ENCODE data around the gene MAGI1. TPM values are rescaled to one million over a fixed set of nuclear protein-coding genes. Genes with fewer than 3 reads are reported as not detected.

MAGI1 gene
- polyA plus RNA-seq, 3 donors, result not detected

GRCh38 chr3:65607101-65607500 lies 431.6 kb downstream of the MAGI1 start:
- intact Hi-C loops (cut with micrococcal nuclease), result no loop called here
- no peak overlapping the region for H3K4me3 Mint-ChIP-seq
- H3K4me1 Mint-ChIP-seq, result no peaks in the 10 kb centered on the region
- no peaks in the 10 kb centered on the region for H3K36me3 Mint-ChIP-seq
- no peak for DNase-seq
- no peak overlapping the region for H3K27ac Mint-ChIP-seq
- peaks cover 0 to 2% (median 0%) of the 10 kb centered on the region in 7 donors for H3K9me3 Mint-ChIP-seq
- Histone ChIP-seq H4K20me1 (ENCODE audit: insufficient read depth, low read length) (no peaks in the 10 kb centered on the region), H3K79me2 (ENCODE audit: insufficient read depth, low read length) (no peaks in the 10 kb centered on the region), H3K9ac (ENCODE audit: insufficient read depth, low read length, poor library complexity, severe bottlenecking) (no peak overlapping the region), H3K27ac (ENCODE audit: low read depth in 1 of 2, low read length in 2 of 2) (no peak overlapping the region), H3K36me3 (replicated peaks in 1 of 2; ENCODE audit: control insufficient read depth in 1 of 2, insufficient read depth in 2 of 2, low read length in 2 of 2) (no peaks in the 10 kb centered on the region), H2AFZ (ENCODE audit: insufficient read depth, low read depth, low read length, poor library complexity, severe bottlenecking) (no peak overlapping the region), H3K4me2 (replicated peaks; ENCODE audit: extremely low read depth, low read length, poor library complexity, severe bottlenecking) (no peak overlapping the region), H3K4me3 (replicated peaks in 1 of 3; ENCODE audit: low read depth in 2 of 3, low read length in 3 of 3) (no peak overlapping the region), H3K27me3 (ENCODE audit: control insufficient read depth in 2 of 2, insufficient read depth in 2 of 2, low read length in 2 of 2) (no peaks in the 10 kb centered on the region), H3K9me3 (replicated peaks in 1 of 2; ENCODE audit: control insufficient read depth in 1 of 2, insufficient read depth in 1 of 2, low read length in 2 of 2) (no peaks in the 10 kb centered on the region), H3K4me1 (ENCODE audit: control insufficient read depth in 1 of 2, insufficient read depth in 2 of 2, low read length in 2 of 2) (no peaks in the 10 kb centered on the region)
- peaks cover 0 to 2% (median 2%) of the 10 kb centered on the region in 3 donors for H3K27me3 Mint-ChIP-seq (ENCODE audit: low read depth in 3 of 3)
- TF ChIP-seq CTCF (IDR thresholded peaks at IDR 0.05), result no peak

GRCh38 chr3:65605876-65606432 lies 432.8 kb downstream of the MAGI1 start:
- no peaks in the 10 kb centered on the region for H3K9me3 ChIP-seq (replicated peaks in 1 of 2; ENCODE audit: control insufficient read depth in 1 of 2, insufficient read depth in 1 of 2, low read length in 2 of 2)
- H4K20me1 ChIP-seq (ENCODE audit: insufficient read depth, low read length), result no peaks in the 10 kb centered on the region
- intact Hi-C loops (cut with micrococcal nuclease), result no loop called here

More at GRCh38 chr3:65605876-65606432, 432.8 kb downstream of the MAGI1 start:
- Histone ChIP-seq H3K9ac (ENCODE audit: insufficient read depth, low read length, poor library complexity, severe bottlenecking) (no peak overlapping the region), H3K4me2 (replicated peaks; ENCODE audit: extremely low read depth, low read length, poor library complexity, severe bottlenecking) (no peak overlapping the region), H3K4me3 (replicated peaks in 1 of 3; ENCODE audit: low read depth in 2 of 3, low read length in 3 of 3) (no peak overlapping the region), H3K36me3 (replicated peaks in 1 of 2; ENCODE audit: control insufficient read depth in 1 of 2, insufficient read depth in 2 of 2, low read length in 2 of 2) (no peaks in the 10 kb centered on the region), H3K79me2 (ENCODE audit: insufficient read depth, low read length) (no peaks in the 10 kb centered on the region), H3K27ac (ENCODE audit: low read depth in 1 of 2, low read length in 2 of 2) (no peak overlapping the region), H3K27me3 (ENCODE audit: control insufficient read depth in 2 of 2, insufficient read depth in 2 of 2, low read length in 2 of 2) (no peaks in the 10 kb centered on the region), H3K4me1 (ENCODE audit: control insufficient read depth in 1 of 2, insufficient read depth in 2 of 2, low read length in 2 of 2) (no peaks in the 10 kb centered on the region), H2AFZ (ENCODE audit: insufficient read depth, low read depth, low read length, poor library complexity, severe bottlenecking) (no peak overlapping the region)
- H3K9me3 Mint-ChIP-seq, result peaks cover 0 to 2% (median 0%) of the 10 kb centered on the region in 7 donors
- no peak overlapping the region for H3K27ac Mint-ChIP-seq
- WGBS (ENCODE audit: insufficient coverage), result 89% methylated on average over 2 of the region's 5 CpGs
- H3K4me1 Mint-ChIP-seq, result no peaks in the 10 kb centered on the region
- H3K27me3 Mint-ChIP-seq (ENCODE audit: low read depth in 3 of 3), result peaks cover 0 to 2% (median 2%) of the 10 kb centered on the region in 3 donors
- no peak for DNase-seq
- TF ChIP-seq CTCF (IDR thresholded peaks at IDR 0.05), result no peak
- no peak overlapping the region for H3K4me3 Mint-ChIP-seq
- no peaks in the 10 kb centered on the region for H3K36me3 Mint-ChIP-seq

Measured in CD14-positive monocyte (primary cell).